HEK293T (cell line): ENCODE measurements around the gene SOX6.
"Not testable (repeated sequence)": the region's sequence is repeated elsewhere in the genome, so short reads cannot be mapped to it uniquely, and the experiment has no call there.

Experiments used
- CTCF ChIA-PET: fragments of 350-600 bp; formaldehyde crosslinking; extraction: SDS; loops from one replicate; lab custom pipeline; 2021; ENCODE audit warnings: antibody characterized with exemption, inconsistent platforms; lab: Yijun Ruan, JAX
- POLR2A ChIA-PET: fragments of 350-600 bp; formaldehyde crosslinking; extraction: SDS; loops from one replicate; lab custom pipeline; 2020; ENCODE audit warnings: antibody characterized with exemption, inconsistent platforms; lab: Yijun Ruan, JAX
- DNase-seq: peaks from one replicate; pipeline ENCODE4 v3.0.0; 2012; ENCODE audit warnings: mixed read lengths; ENCODE audit errors: extremely low spot score
- ARNT ChIP-seq: fragments of 450-650 bp; IDR thresholded peaks from 2 replicates; pipeline ENCODE4 v1.6.1; 2017; ENCODE audit warnings: mild to moderate bottlenecking
- BHLHE40 ChIP-seq: fragments of 450-650 bp; IDR thresholded peaks from 2 replicates; pipeline ENCODE4 v1.6.1; 2016; ENCODE audit warnings: mild to moderate bottlenecking, moderate library complexity, borderline replicate concordance
- CTBP1 ChIP-seq: fragments of 450-650 bp; IDR thresholded peaks from 2 replicates; pipeline ENCODE4 v1.6.1; 2016; ENCODE audit warnings: borderline replicate concordance
- ELF4 ChIP-seq: fragments of 450-650 bp; IDR thresholded peaks from 2 replicates; pipeline ENCODE4 v1.6.1; 2017; ENCODE audit warnings: antibody characterized with exemption
- FOXA1 ChIP-seq: fragments of 450-650 bp; IDR thresholded peaks from 2 replicates; pipeline ENCODE4 v1.6.1; 2016; ENCODE audit warnings: mild to moderate bottlenecking
- FOXK2 ChIP-seq: fragments of 450-650 bp; IDR thresholded peaks from 2 replicates; pipeline ENCODE4 v1.6.1; 2016; ENCODE audit warnings: mild to moderate bottlenecking
- FOXM1 ChIP-seq: fragments of 450-650 bp; IDR thresholded peaks from 2 replicates; pipeline ENCODE4 v1.6.1; 2017; ENCODE audit warnings: mild to moderate bottlenecking, borderline replicate concordance
- HDGF ChIP-seq: fragments of 450-650 bp; IDR thresholded peaks from 2 replicates; pipeline ENCODE4 v1.6.1; 2017; ENCODE audit warnings: antibody characterized with exemption, borderline replicate concordance
- L3MBTL2 ChIP-seq: fragments of 450-650 bp; conservative IDR thresholded peaks from 2 replicates; pipeline ENCODE4 v1.6.1; 2016; ENCODE audit warnings: mild to moderate bottlenecking
- LEF1 ChIP-seq: fragments of 450-650 bp; IDR thresholded peaks from 2 replicates; pipeline ENCODE4 v1.6.1; 2017; ENCODE audit warnings: mild to moderate bottlenecking, borderline replicate concordance
- NFRKB ChIP-seq: fragments of 450-650 bp; IDR thresholded peaks from 2 replicates; pipeline ENCODE4 v1.6.1; 2016; ENCODE audit warnings: mild to moderate bottlenecking, moderate library complexity
- PKNOX1 ChIP-seq: fragments of 450-650 bp; IDR thresholded peaks from 2 replicates; pipeline ENCODE4 v1.6.1; 2016
- SP1 ChIP-seq: fragments of 450-650 bp; IDR thresholded peaks from 2 replicates; pipeline ENCODE4 v1.6.1; 2017
- SUZ12 ChIP-seq: fragments of 450-650 bp; IDR thresholded peaks from 2 replicates; pipeline ENCODE4 v1.6.1; 2016; ENCODE audit warnings: mild to moderate bottlenecking
- TARDBP ChIP-seq: fragments of 450-650 bp; IDR thresholded peaks from 2 replicates; pipeline ENCODE4 v1.6.1; 2016
- ZNF384 ChIP-seq: fragments of 450-650 bp; IDR thresholded peaks from 2 replicates; pipeline ENCODE4 v1.6.1; 2016

The SOX6 gene

DNA sequence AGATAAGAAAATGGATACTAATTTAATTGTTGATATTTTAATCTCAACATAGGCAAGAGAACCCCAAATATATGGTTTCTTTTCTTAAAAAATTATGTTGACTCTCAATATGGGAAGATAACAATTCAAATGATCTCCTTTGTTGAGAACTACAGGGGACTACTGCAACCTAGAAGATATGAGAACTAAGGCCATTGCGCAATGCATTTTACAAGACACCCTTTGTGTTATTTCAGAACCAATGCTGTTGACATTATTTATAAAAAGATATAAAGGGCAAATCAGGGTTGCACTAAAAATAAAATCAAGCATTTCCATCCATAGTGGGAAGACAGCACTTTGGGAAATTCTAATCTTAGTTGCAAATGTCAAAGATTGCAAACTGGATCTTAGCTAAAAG, 322.3 kb downstream of the SOX6 start:
- DNase-seq: no peak
- ChIA-PET CTCF (no interaction called here), POLR2A (no interaction called here)
- no peak for TF ChIP-seq CTBP1
- no peak for TF ChIP-seq HDGF
- no peak for TF ChIP-seq NFRKB
- TF ChIP-seq FOXK2: no peak

GRCh38 chr11:16032974-16033373, 323.4 kb downstream of the SOX6 start:
- POLR2A ChIA-PET: no interaction called here
- no peak for DNase-seq
- TF ChIP-seq CTBP1: no peak
- no peak for TF ChIP-seq HDGF
- no peak for TF ChIP-seq LEF1
- TF ChIP-seq FOXM1: no peak
- no peak for TF ChIP-seq SP1
- CTCF ChIA-PET: no interaction called here

DNA sequence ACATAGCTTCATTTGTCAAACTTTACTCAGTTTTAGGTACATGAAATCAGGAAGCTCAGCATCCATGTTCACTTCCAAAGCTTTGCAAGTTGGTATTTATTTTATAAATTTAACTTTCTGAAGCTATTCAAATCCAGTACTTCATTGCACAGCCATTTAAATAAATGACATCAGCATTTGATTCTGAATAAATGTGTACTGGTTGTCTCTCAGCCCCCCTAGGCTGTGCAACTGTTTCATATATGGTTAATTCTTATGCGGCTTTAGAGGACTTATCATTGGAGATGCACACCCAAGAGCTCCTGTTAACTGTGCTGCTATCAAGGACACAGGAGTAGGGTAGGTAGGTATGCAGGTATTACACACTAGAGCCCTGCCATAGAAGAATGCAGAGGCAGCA, 325.1 kb downstream of the SOX6 start:
- POLR2A ChIA-PET: no interaction called here
- CTCF ChIA-PET: no interaction called here
- TF ChIP-seq FOXA1 (no peak), FOXM1 (no peak), PKNOX1 (no peak), ELF4 (no peak), HDGF (no peak), SUZ12 (no peak), BHLHE40 (no peak), CTBP1 (no peak), TARDBP (no peak), FOXK2 (no peak), ARNT (no peak), LEF1 (no peak), L3MBTL2 (no peak), SP1 (no peak), ZNF384 (no peak), NFRKB (no peak)
- no peak for DNase-seq

GRCh38 chr11:16030664-16031063, 325.7 kb downstream of the SOX6 start:
- CTCF ChIA-PET: no interaction called here
- DNase-seq: no peak
- no peak for TF ChIP-seq BHLHE40
- TF ChIP-seq L3MBTL2: no peak
- TF ChIP-seq FOXM1: no peak
- TF ChIP-seq ARNT: no peak
- POLR2A ChIA-PET: no interaction called here

- CTCF ChIA-PET, POLR2A ChIA-PET, DNase-seq: not testable (repeated sequence)
These were observed 327.2 kb downstream of the SOX6 start for GRCh38 chr11:16029151-16029550.

- DNase-seq: no peak
- CTCF ChIA-PET: no interaction called here
- POLR2A ChIA-PET: no interaction called here
- TF ChIP-seq ELF4 (no peak), FOXA1 (no peak), ARNT (no peak), FOXK2 (no peak), ZNF384 (no peak)
These were observed 327.9 kb downstream of the SOX6 start for GRCh38 chr11:16028419-16028818.

GRCh38 chr11:16027621-16028020, 328.7 kb downstream of the SOX6 start:
- ChIA-PET CTCF (no interaction called here), POLR2A (interaction anchor here (0.6 kb wide), 1 partner anchor 1050 kb away, joined by 4 read pairs; the partner anchor contains the start of gene RPS13)
- TF ChIP-seq L3MBTL2: no peak
- no peak for TF ChIP-seq ELF4
- TF ChIP-seq PKNOX1: no peak
- DNase-seq: no peak

DNA sequence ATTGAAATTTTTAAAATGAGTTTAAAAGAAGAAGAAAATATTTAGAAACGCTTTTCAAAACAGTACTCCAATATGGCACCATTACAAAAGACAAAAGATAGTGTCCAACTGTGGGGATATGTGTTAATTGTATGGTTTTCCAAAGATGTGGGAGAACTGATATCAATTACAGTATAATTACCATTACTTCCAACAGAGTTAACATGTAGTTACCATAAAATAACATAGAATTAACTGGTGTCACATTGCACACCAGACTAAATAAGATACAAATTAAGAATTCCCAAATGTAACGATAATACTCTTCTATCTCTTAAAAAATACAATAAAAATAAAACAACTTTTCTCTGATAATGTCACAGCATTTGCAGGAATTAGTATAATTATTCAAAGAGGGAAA, 329.5 kb downstream of the SOX6 start:
- TF ChIP-seq SP1: no peak
- TF ChIP-seq FOXA1: no peak
- TF ChIP-seq TARDBP: no peak
- TF ChIP-seq HDGF: no peak
- no peak for DNase-seq
- ChIA-PET CTCF (no interaction called here), POLR2A (no interaction called here)

DNA sequence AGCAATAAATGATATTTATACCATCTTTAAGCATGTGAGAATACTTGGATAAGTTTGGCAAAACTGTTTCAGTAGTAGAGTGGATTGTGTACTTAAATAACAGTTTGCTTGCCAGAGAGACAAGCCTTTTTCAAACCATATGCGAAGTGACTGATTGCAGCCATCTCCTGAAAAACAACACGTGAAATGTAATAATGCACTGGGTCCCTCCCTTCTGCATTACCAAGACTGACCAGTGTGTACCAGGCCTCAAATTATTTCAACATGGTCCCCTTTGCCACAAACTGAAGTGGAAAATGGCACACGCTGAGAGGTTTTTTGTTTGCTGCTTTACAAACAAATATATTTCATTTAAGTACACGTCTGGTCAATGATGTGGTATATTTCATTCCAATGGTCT, 337.4 kb downstream of the SOX6 start:
- TF ChIP-seq FOXM1 (no peak), LEF1 (no peak), TARDBP (no peak), L3MBTL2 (0 out of 2 replicates have a peak, but pooled peaks have one; percentile 23), FOXA1 (no peak)
- CTCF ChIA-PET: no interaction called here
- POLR2A ChIA-PET: no interaction called here
- no peak for DNase-seq
